AG04449 (cell line): Measurements from ENCODE around the gene NRIP2.
"Not testable (repeated sequence)": the region's sequence is repeated elsewhere in the genome, so short reads cannot be mapped to it uniquely, and the experiment has no call there.

Experiments used
- CTCF ChIA-PET: fragments of 350-600 bp; formaldehyde crosslinking; extraction: SDS; loops from one replicate; lab custom pipeline; 2021; ENCODE audit warnings: antibody characterized with exemption; lab: Yijun Ruan, JAX
- POLR2A ChIA-PET: fragments of 400-600, 350-600 bp; formaldehyde crosslinking; extraction: SDS; loops from one replicate; lab custom pipeline; 2020; ENCODE audit warnings: antibody characterized with exemption, inconsistent platforms; lab: Yijun Ruan, JAX
- DNase-seq: peaks from one replicate; pipeline ENCODE4 v3.0.0-alpha.2; 2010; ENCODE audit warnings: low read depth, low spot score
- H3K4me3 ChIP-seq: 2 replicates; pipeline ENCODE4 v1.5.1; 2011; ENCODE audit warnings: low read depth, mild to moderate bottlenecking, control low read depth, low read length
- CTCF ChIP-seq: IDR thresholded peaks from one replicate; pipeline ENCODE4 v1.5.1; 2011; ENCODE audit warnings: mild to moderate bottlenecking, moderate library complexity, low read length, control low read depth, inconsistent platforms; ENCODE audit not compliant: insufficient read depth; ENCODE audit errors: missing control alignments

The NRIP2 gene

GRCh38 chr12:2864198-2864597 is 29.4 kb upstream of the NRIP2 start:
- no peak for TF ChIP-seq CTCF
- no peak overlapping the region for H3K4me3 ChIP-seq
- ChIA-PET CTCF (interaction anchor here (0.6 to 8.8 kb wide), 6 partner anchors 11 to 209 kb away, joined by 3 to 76 read pairs (median 3); no protein-coding TSS in a partner anchor), POLR2A (interaction anchor here (0.6 kb wide), 1 partner anchor 29 kb away, joined by 4 read pairs; no protein-coding TSS in a partner anchor)
- no peak for DNase-seq

- not testable (repeated sequence) for H3K4me3 ChIP-seq, DNase-seq
- ChIA-PET POLR2A (interaction anchor here (0.6 kb wide), 1 partner anchor 12 kb away, joined by 4 read pairs; no protein-coding TSS in a partner anchor), CTCF (interaction anchor here (1.0 to 8.8 kb wide), 4 partner anchors 12 to 210 kb away, joined by 3 to 76 read pairs (median 4); no protein-coding TSS in a partner anchor)
Measured at GRCh38 chr12:2863402-2863801, 28.6 kb upstream of the NRIP2 start.

GRCh38 chr12:2862876-2863275 is 28.0 kb upstream of the NRIP2 start:
- ChIA-PET CTCF (interaction anchor here (0.7 to 8.8 kb wide), 5 partner anchors 8 to 214 kb away, joined by 3 to 76 read pairs (median 3); no protein-coding TSS in a partner anchor), POLR2A (no interaction called here)
- H3K4me3 ChIP-seq, result no peak overlapping the region
- no peak for TF ChIP-seq CTCF
- DNase-seq, result no peak

- H3K4me3 ChIP-seq, result no peak overlapping the region
- CTCF ChIA-PET, result interaction anchor here (1.5 kb wide), 1 partner anchor 14 kb away, joined by 4 read pairs; no protein-coding TSS in a partner anchor
- POLR2A ChIA-PET, result no interaction called here
- DNase-seq, result no peak
- TF ChIP-seq CTCF, result no peak
Measured at GRCh38 chr12:2860170-2860569, 25.3 kb upstream of the NRIP2 start.

- POLR2A ChIA-PET, result no interaction called here
- H3K4me3 ChIP-seq, result no peak overlapping the region
- no peak for DNase-seq
- no peak for TF ChIP-seq CTCF
- CTCF ChIA-PET, result interaction anchor here (1.1 to 1.2 kb wide), 2 partner anchors 9 to 15 kb away, joined by 3 to 5 read pairs; no protein-coding TSS in a partner anchor
Measured at GRCh38 chr12:2858944-2859421, 24.1 kb upstream of the NRIP2 start.

- ChIA-PET POLR2A (no interaction called here), CTCF (interaction anchor here (1.0 to 2.1 kb wide), 4 partner anchors 8 to 184 kb away, joined by 3 to 6 read pairs (median 4); no protein-coding TSS in a partner anchor)
- DNase-seq, result no peak
- no peak overlapping the region for H3K4me3 ChIP-seq
- TF ChIP-seq CTCF, result no peak
Measured at GRCh38 chr12:2858334-2858733, 23.5 kb upstream of the NRIP2 start.

GRCh38 chr12:2857576-2857975 is 22.7 kb upstream of the NRIP2 start:
- POLR2A ChIA-PET, result interaction anchor here (0.9 kb wide), 1 partner anchor 8 kb away, joined by 3 read pairs; no protein-coding TSS in a partner anchor
- TF ChIP-seq CTCF, result no peak
- DNase-seq, result no peak
- no peak overlapping the region for H3K4me3 ChIP-seq
- CTCF ChIA-PET, result interaction anchor here (1.0 to 5.0 kb wide), 6 partner anchors 8 to 184 kb away, joined by 3 to 36 read pairs (median 6); no protein-coding TSS in a partner anchor
